ENCODE results near the gene C5orf46.

GRCh38 chr5:147855774-147856069 is 50.6 kb downstream of the C5orf46 start:
- TF ChIP-seq, protein P1, sequence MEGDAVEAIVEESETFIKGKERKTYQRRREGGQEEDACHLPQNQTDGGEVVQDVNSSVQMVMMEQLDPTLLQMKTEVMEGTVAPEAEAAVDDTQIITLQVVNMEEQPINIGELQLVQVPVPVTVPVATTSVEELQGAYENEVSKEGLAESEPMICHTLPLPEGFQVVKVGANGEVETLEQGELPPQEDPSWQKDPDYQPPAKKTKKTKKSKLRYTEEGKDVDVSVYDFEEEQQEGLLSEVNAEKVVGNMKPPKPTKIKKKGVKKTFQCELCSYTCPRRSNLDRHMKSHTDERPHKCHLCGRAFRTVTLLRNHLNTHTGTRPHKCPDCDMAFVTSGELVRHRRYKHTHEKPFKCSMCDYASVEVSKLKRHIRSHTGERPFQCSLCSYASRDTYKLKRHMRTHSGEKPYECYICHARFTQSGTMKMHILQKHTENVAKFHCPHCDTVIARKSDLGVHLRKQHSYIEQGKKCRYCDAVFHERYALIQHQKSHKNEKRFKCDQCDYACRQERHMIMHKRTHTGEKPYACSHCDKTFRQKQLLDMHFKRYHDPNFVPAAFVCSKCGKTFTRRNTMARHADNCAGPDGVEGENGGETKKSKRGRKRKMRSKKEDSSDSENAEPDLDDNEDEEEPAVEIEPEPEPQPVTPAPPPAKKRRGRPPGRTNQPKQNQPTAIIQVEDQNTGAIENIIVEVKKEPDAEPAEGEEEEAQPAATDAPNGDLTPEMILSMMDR (conservative IDR thresholded peaks at IDR 0.05; ENCODE audit: low read depth, low read length) = no peak
- TF ChIP-seq EZH2 (IDR thresholded peaks at IDR 0.05; ENCODE audit: low read length, unreplicated experiment) = no peak
- TF ChIP-seq EZH2phosphoT487 (IDR thresholded peaks at IDR 0.05; ENCODE audit: borderline replicate concordance, low read length) = no peak

Measured in PC-3 (cell line).